NCI-H2081 (cell line): ENCODE results near the gene RGS12.

ENCODE experiments used
- DNase-seq, 2 experiments: peaks; one replicate each; lab custom pipeline; 2025; lab: John Stamatoyannopoulos, UW

Gene RGS12

DNA sequence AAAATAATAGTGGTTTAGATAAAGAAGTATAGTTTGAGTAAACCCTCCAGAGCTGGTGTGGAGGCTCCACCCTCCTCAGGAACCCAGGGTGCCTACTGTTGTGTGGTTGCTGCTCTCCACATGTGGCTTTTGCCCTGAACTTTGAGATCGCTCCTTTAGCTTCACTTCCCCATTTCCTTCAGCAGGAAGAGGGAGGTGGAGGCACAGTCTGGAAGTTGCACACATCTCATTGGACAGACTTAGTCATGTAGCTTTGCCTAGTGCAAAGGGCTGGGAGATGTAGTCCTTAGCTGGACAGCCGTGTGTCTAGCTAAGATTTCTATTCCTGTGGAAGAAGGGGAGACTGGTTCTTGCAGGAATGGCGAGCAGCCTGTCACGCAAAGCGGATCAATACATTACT lies 37.9 kb downstream of the RGS12 start:
- DNase-seq: no peak

DNA sequence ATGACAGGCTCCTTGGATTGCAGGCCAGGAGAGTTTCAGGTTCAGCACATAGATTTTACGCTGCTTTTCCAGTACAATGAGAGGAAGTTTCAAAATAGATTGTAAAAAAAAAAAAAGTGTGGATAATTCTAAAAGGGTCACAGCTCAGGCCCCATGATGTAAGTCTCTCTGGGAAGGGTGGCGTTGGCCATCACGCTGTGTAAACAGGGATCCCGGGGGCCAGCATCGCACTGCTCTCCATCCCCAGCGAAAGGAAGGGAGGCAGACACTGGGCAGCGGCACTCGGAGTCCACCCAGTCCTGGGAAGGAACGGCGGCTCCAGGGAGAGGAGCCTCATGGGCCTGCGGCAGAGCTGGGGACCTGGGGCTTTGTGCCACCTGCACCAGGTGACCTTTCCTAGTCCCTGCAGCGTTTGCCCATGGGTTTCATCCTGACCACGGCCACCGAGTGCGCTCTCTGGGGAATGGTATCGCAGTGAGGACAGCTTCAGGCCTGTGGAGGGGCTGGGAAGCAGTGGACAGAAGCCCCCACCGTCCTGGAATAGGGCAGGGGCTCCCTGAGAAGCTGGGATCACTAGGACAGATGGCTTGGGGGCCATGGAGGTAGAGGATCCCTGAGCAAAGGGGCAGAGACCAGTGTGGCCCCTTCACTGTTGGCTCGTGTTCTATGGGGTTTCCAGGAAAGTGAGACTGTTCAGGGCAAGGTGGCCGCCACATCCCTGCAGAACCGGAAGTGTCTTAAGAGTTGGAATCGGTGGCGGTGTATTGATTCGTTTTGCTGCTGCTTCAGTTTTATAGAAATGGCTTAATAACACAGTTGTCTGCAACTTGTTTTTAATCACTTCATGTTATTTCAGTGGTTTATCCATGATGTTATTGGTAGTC lies 38.9 kb downstream of the RGS12 start:
- no peak for DNase-seq

DNA sequence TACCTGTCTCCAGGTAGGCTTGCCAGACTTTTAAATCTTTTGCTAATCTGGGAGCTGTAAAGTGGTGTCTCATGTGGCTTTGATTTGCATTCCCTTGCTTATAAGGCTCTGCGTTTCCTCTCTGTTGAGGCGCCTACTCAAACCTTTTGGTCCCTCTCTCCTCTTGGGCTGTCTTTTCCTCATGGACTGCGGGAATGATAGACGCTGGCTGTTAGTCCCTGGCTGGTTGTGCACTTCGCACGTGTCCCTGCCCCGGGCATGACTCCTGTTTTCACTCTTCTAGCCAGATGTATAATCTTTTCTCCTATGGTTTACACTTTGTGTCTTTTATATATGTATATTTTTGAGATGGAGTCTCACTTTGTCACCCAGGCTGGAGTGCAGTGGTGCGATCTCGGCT lies 39.7 kb downstream of the RGS12 start:
- DNase-seq: no peak

DNA sequence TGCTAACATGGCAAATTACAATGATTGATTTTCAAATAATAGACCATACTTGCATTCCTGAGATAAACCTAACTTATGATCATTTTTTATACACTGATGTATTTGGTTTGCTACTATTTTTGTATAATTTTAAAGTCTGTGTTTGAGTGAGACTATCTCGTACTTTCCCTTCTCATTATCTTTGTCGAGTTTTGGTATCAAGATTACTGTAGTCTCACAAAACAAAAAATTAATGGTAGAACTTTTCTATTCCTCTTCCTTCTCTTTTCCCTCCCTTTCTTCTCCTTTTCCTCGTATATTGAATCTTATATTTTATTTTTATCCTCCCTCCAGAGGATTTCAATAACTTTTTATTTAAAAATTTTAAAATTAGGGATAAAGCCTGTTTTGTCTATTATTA lies 41.5 kb downstream of the RGS12 start:
- DNase-seq: no peak

DNA sequence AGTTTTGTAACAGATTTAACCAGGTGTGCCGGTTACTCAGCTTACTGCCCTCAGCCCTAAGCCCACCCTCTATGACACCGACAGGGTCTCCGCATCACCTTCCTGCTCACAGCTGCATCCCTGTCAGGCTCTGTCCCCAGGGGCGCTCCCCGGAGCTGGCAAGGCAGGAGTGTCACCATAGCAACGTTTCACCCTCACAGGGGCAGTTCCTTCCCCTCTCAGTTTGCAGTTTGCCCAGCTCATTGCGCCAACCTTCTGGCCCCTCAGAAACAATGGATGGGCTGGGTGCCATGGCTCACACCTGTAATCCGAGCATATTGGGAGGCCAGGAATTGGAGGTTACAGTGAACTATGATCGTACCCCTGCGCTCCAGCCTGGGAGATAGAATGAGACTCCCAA lies 42.6 kb downstream of the RGS12 start:
- DNase-seq: peak; percentile 78 to 88

DNA sequence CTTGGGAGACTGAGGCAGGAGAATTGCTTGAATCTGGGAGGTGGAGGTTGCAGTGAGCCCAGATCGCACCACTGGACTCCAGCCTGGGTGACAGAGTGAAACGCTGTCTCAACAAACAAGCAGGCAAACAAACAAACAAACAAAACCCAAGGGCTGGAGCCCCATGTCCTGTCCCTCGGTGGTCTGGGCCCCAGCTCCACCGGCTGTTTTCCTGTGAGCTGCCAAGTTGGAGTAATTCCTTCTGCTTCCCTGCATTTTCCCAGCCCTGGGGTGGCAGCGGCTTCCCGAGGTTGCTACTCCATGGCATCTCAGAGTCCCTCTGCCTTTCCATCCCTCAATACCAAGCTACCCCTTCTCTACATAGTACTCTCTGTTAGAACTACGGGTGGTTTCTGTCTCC lies 43.2 kb downstream of the RGS12 start:
- DNase-seq: no peak

DNA sequence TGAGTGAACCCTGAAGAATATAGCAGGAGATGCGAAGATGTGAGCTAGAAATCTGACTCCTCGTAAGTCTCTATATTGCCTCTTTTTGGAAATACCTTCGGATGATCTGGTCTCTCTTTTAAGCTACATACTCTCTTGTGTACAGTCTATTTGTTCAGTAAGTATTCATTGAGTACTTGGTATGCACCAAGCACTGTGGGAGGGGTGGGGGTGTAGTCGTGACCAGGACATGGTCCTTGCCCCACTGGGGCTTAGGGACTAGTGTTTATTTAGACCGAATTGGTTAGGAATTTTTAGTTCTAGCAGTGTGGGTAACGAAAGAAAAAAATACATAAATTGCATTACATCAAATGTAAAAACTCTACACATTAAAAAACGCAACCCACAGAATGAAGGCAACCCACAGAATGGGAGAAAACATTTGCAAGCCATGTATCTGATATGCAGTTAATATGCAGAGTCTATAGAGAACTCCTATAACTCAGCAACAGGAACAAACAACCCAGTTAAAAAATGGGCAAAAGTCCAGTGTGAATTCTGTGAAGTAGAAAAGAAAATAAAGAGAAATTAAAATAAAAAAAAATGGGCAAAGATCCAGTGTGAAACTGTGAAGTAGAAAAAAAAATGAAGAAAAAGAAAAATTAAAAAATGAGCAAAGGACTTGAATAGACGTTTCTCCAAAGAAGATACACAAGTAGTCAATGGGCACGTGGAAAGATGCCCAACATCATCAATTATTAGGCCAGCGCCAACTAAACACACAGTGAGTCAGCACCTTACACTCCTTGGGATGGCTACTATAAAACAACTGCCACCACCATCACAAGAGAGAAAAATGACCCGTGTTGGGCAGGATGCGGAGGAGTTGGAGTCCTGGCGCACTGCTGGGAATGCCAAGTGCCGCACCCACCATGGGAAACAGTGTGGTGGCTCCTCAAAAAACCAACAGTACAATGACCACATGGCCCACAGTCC lies 43.8 kb downstream of the RGS12 start:
- DNase-seq: peak in 1 of 2 experiments; percentile 33

DNA sequence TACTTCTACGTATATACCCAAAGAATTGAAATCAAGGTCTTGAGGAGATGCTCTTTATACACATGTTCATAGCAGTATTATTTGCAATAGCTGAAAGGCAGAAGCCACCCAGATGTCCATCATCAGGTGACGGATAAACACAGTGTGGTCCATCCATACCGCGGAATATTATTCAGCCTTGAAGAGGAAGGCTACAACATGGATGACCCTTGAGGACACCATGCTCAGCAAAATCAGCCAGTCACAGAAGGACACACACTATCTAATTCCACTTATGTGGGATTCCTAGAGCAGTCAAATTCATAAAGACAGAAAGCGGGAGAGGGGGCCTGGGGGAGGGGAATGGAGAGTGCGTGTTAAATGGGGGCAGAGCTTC lies 44.5 kb downstream of the RGS12 start:
- no peak for DNase-seq

DNA sequence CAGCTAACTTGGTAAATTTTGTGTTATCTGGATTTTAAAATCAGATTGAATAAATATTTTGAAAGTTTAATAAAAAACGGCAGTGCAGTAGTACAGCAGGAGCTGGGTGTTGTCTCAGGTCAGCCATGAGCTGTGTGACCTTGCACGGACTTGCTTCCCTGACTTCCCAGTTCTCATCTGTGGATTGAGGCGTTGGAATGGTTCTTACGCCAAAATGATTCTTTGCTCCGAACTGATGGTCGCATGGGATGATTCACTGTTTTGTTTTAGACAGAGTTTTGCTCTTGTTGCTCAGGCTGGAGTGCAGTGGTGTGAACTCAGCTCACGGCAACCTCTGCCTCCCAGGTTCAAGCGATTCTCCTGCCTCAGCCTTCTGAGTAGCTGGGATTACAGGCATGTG lies 45.0 kb downstream of the RGS12 start:
- DNase-seq: no peak

DNA sequence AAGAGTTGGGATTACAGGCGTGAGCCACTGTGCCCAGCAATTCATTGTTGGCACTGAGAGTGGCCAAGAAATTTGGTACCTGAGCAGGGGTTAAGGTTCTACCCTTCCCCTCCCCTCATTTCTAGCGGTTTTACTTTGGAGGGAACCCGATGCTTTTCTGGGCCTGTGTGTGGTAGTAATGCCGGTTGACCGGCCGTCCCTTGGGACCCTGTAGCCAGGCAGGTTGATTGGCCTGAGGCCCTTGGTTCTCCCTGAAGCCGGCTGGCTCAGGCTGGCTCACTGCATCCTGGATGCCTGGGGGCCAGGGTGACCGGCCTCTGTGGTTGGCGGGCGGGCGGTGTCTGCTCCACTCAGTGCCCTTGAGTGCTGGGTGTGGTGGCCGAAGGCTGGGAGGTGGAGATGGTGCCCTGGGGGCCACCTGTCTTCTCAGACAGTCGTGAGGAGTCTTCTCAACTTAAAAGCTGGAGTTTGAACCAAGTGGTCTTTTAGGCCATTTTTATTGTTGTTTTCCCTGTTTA lies 45.6 kb downstream of the RGS12 start:
- no peak for DNase-seq

DNA sequence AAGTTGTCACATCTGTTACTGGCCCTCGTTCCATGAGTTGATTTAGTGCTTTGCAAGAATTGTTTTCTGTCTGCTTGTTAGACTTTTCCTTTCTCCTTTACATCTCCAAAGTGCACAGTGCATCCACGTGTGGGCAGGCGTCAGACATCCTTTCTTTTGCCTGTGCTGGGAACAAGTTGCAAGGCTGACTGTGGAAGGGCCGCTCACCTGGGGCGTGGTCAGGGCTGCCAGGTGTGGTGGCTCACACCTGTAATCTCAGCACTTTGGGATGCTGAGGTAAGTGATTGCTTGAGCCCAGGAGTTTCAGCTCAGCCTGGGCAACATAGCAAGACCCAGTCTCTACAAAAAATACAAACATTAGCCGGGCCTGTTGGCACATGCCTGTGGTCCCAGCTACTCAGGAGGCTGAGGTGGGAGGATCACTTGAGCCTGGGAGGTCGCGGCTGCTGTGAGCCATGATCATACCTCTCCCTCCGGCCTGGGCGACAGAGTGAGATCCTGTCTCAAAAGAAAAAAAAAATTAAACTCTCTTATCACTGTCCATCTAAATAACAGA lies 46.2 kb downstream of the RGS12 start:
- DNase-seq: no peak

DNA sequence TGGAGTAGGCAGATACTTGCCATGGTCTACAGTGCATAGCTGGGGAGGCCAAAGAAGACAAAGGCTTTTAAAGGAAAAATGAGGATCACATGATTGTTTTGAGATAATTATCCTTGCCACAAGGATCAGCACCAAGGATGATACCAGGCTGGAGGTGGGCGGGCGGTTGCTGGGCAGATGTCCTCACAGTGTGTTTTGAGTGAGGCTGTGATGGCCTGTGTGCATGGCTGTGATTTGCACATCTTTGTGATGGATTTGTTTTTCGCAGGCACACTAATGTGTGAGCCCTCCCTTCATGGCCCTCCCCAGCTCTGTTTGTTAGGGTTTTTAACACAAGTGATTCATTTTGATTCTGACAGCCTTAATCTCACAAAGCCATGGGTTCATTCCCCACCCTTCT lies 46.8 kb downstream of the RGS12 start:
- DNase-seq: no peak

DNA sequence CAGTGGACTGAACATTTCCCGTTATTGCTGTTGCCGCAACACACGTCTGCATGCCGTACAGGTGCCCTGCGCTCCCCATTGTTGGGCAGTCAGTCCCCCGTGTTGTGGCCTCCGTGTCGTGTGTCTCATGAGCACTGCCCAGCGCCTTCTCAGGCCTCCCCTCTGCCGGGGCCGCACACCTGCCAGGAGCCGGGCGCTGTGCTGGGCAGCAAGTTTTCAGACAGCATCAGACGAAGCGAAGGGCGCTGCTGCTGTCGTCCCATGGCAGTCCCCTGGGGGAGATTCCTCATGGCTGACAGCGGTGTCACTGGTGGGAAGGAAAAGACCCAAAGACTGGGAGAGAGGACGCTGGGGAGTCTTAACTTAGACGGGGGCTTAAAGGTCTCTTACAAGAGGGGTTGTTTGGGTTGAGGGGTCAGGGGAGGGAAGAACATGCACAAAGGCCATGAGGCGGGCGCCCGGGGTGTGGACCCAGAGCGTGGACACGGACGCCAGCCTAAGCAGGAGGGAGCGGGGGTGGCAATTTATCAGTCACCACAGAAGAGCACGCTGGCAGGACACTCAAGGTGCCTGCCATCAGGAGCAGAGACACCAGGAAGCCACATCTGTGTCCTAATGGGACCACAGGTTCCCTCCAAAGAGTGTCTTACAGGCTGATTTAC lies 47.3 kb downstream of the RGS12 start:
- no peak for DNase-seq

DNA sequence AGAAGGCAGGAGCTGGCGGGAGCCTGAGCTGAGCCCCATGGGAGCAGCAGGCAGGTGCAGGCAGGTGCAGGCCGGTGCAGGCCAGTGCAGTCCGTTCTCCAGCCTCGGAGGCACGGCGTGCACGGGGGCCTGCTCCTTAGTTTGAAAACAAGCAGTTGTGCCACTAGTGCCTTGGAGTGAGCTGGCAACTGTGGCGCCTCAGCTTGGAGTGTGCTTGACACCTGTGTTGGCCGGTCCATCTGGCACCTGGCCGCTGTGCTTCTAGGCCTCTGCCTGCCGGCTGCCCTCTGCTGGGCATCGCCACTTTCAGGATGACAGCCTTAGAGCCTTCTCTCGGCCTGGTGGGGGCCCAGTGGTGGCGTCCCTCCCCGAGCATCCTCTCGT lies 47.9 kb downstream of the RGS12 start:
- DNase-seq: no peak

DNA sequence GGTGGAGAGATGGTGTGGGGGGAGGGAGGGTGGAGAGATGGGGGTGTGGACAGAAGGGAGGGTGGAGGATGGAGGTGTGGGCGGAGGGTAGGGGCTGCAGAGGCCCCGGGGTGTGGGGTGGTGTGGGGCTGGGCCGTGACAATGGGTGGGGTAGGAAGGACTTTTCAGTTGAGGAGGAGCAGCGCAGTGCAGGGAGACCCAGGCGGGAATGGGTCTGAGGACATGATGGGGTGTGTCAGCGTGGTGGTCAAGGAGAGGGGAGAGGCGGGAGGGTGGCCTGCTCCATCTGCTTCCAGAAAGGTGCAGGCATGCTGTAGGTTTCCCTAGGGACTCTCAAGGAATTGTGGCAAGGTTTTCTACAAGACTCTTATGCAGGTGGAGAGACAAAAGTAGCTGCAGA lies 48.9 kb downstream of the RGS12 start:
- DNase-seq: no peak

DNA sequence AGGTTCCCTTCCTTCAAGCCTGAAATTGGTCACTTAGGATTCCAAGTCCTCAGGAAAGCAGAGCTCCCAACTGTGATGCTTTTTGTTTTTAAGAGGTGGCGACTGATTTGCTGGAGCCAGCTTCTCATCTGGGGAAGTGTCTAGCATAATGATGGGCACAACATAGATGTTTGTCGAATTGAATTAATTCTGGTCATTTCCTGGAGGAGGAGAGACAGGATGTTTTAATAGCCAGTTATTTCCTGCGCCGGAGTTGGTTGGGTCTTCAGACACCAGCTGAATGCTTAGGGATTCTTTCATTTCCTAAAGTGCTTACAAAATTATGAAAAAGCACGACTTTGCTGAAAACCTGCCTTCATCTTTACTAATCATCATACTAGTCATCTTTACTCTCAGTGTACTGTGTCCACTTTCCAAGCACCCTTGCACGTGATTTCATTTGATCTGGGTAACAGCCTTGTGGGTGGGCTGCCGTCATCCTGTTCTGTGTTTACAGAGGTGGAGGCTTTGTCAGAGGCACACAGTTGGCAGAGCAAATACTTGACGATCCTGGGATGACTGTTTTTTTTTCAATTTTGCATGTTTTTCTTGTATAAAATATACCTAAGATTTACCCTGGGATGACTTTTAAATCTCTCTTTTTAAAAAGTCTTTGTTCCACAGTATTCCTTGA lies 49.5 kb downstream of the RGS12 start:
- peak; percentile 46 to 78 for DNase-seq
